Measurements from ENCODE around the gene TPPP.

DNA sequence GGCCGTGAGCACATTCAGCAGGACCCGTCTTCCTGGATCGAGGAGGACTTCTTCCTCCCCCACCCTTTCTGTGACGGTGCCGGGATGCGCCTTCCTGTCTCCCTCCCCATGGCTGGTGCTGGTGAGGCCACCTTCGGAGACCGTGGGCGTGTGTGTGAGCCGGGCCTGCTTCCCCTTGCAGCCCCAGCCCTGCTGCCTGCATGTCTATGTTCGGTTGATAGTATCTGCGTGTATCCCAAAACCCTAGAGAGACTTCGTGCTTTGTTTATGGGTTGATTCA lies 68.3 kb downstream of the TPPP start:
- TF ChIP-seq, protein P1, sequence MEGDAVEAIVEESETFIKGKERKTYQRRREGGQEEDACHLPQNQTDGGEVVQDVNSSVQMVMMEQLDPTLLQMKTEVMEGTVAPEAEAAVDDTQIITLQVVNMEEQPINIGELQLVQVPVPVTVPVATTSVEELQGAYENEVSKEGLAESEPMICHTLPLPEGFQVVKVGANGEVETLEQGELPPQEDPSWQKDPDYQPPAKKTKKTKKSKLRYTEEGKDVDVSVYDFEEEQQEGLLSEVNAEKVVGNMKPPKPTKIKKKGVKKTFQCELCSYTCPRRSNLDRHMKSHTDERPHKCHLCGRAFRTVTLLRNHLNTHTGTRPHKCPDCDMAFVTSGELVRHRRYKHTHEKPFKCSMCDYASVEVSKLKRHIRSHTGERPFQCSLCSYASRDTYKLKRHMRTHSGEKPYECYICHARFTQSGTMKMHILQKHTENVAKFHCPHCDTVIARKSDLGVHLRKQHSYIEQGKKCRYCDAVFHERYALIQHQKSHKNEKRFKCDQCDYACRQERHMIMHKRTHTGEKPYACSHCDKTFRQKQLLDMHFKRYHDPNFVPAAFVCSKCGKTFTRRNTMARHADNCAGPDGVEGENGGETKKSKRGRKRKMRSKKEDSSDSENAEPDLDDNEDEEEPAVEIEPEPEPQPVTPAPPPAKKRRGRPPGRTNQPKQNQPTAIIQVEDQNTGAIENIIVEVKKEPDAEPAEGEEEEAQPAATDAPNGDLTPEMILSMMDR (IDR thresholded peaks at IDR 0.05) = no peak
- no peak for TF ChIP-seq POLR2A (IDR thresholded peaks at IDR 0.05)
